ENCODE data around the gene ABI2.

GRCh38 chr2:203361495-203361894 lies 33.3 kb downstream of the ABI2 start:
- TF ChIP-seq CTCF (IDR thresholded peaks at IDR 0.05) = no peak
- TF ChIP-seq POLR2A (IDR thresholded peaks at IDR 0.05) = no peak

Measured in transverse colon (tissue), 3 donors.